Neural progenitor cell (in vitro differentiated cells): Measurements from ENCODE around the gene ZNF691. TPM values are rescaled to one million over a fixed set of nuclear protein-coding genes. Genes with fewer than 3 reads are reported as not detected.
A peak's percentile ranks its signal among the peaks of the same experiment; 100 is the strongest.

Experiments used
- DNase-seq: peaks from one replicate; pipeline ENCODE4 v3.0.0-alpha.2; 2016; ENCODE audit warnings: low spot score
- H2AFZ ChIP-seq: fragments of 200-600 bp; sonication (generic); replicated peaks from 2 replicates; pipeline ENCODE4 v1.6.1; 2016; ENCODE audit warnings: antibody characterized with exemption
- H3F3A ChIP-seq: fragments of 200-600 bp; sonication (generic); 2 replicates; pipeline ENCODE4 v1.6.1; 2016; ENCODE audit warnings: antibody characterized with exemption, low read depth
- H3K27ac ChIP-seq: fragments of 200-600 bp; sonication (generic); 2 replicates; pipeline ENCODE4 v1.5.1; 2016; ENCODE audit warnings: mild to moderate bottlenecking
- H3K27me3 ChIP-seq: fragments of 200-600 bp; sonication (generic); 2 replicates; pipeline ENCODE4 v1.6.1; 2016; ENCODE audit warnings: mild to moderate bottlenecking, moderate library complexity
- H3K36me3 ChIP-seq: fragments of 200-600 bp; sonication (generic); 2 replicates; pipeline ENCODE4 v1.5.1; 2016
- H3K4me1 ChIP-seq: fragments of 200-600 bp; sonication (generic); 2 replicates; pipeline ENCODE4 v1.6.1; 2016; ENCODE audit warnings: mixed run types
- H3K4me2 ChIP-seq: fragments of 200-600 bp; sonication (generic); 2 replicates; pipeline ENCODE4 v1.6.1; 2016
- H3K4me3 ChIP-seq: fragments of 200-600 bp; sonication (generic); 2 replicates; pipeline ENCODE4 v1.5.1; 2016
- H3K79me2 ChIP-seq: fragments of 200-600 bp; sonication (generic); 2 replicates; pipeline ENCODE4 v1.6.1; 2016; ENCODE audit warnings: low read depth
- H3K9ac ChIP-seq: fragments of 200-600 bp; sonication (generic); 2 replicates; pipeline ENCODE4 v1.6.1; 2016
- H3K9me3 ChIP-seq: fragments of 200-600 bp; sonication (generic); 2 replicates; pipeline ENCODE4 v1.5.1; 2016; ENCODE audit warnings: low read depth
- H4K20me1 ChIP-seq: fragments of 200-600 bp; sonication (generic); 2 replicates; pipeline ENCODE4 v1.6.1; 2016; ENCODE audit warnings: low read depth
- H3K27ac Mint-ChIP-seq: 3 replicates; pipeline ENCODE4 v1.8.0; 2021; ENCODE audit warnings: mixed read lengths
- H3K27me3 Mint-ChIP-seq: 2 replicates; pipeline ENCODE4 v1.8.0; 2022; ENCODE audit warnings: low read depth, mild to moderate bottlenecking, inconsistent platforms, moderate library complexity, mixed read lengths; ENCODE audit not compliant: insufficient read depth
- H3K36me3 Mint-ChIP-seq: 3 replicates; pipeline ENCODE4 v1.8.0; 2021; ENCODE audit warnings: mixed read lengths
- H3K4me1 Mint-ChIP-seq: 3 replicates; pipeline ENCODE4 v1.8.0; 2021; ENCODE audit warnings: mixed read lengths
- H3K4me3 Mint-ChIP-seq: 3 replicates; pipeline ENCODE4 v1.8.0; 2021; ENCODE audit warnings: mild to moderate bottlenecking, moderate library complexity, mixed read lengths
- H3K9me3 Mint-ChIP-seq: 3 replicates; pipeline ENCODE4 v1.8.0; 2020; ENCODE audit warnings: mixed read lengths
- EZH2 ChIP-seq: fragments of 200-600 bp; sonication (generic); IDR thresholded peaks from 2 replicates; pipeline ENCODE4 v1.6.1; 2017; ENCODE audit warnings: antibody characterized with exemption, mild to moderate bottlenecking, moderate library complexity
- EZH2phosphoT487 ChIP-seq: fragments of 200-600 bp; sonication (generic); IDR thresholded peaks from 2 replicates; pipeline ENCODE4 v1.6.1; 2017; ENCODE audit warnings: antibody characterized with exemption
- total RNA-seq: library from RNA; depleted of rRNA; stranded (reverse); fragments of >200 nt; gene quantifications from 2 replicates; pipeline ENCODE4 v1.2.3, GENCODE V29; 2015; ENCODE audit warnings: low replicate concordance
- TF ChIP-seq, protein P1 (sequence below): fragments of 200-600 bp; sonication (generic); IDR thresholded peaks from 2 replicates; pipeline ENCODE4 v1.5.1; 2017; ENCODE audit warnings: antibody characterized with exemption, mild to moderate bottlenecking

ZNF691 gene
- total RNA-seq, 1 donor from 2014 or later = 17.6 TPM

DNA sequence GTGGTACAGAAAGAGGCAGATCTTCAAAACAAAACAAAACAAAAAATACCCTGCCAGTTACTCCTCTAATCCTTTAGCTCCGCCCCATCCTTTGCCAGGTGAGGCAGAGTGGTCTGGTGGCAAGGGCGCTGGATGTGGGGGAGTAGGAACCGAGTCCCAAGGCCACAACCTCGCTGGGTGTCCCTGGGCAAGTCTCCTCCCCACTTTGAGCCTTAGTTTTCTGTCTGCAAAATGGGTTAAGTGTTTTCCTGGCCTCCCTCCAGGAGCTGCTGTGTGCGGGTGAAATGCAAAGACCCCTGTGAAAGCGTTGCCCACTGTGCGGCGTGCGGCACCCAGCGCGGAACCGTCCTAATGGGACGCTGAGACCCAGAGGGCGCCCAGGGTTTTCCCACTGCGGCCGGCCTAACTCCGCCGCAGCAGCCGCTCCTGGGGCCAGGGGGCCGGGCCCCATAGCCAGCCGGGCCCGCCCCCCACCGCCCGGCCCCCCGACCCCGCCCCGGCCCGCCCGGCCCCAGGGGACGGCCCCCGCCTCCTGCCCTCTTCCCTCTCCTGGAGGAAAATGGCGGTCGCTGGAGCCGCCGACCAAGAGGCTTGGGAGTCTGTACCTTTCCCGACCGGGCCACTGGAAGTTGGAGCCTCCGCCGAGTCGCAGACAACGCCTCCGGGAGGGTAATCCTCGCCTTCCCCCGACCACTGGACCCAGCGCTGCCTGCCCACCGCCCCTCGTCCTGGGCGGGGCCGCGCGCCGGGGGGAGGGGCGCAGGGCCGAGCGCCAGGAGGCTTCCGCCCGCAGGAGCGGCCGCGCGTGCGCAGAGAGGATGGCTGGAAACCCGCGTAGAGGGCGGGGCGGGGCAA, 29.6 kb upstream of the ZNF691 start, which contains the start of the genes ERMAP and SVBP:
Gene ERMAP, plus strand, starts transcription at position 538 of the 855 bp plus-strand sequence. CDS start 13,327 bp downstream, outside the sequence.
Gene SVBP, minus strand, starts transcription at position 813 of the 855 bp plus-strand sequence. CDS start 853 bp downstream, outside the sequence.
- peaks cover 6% of the 10 kb centered on the region for H3K36me3 Mint-ChIP-seq
- H3K9ac ChIP-seq = peak within 1 kb of the TSS; percentile 68
- peak within 1 kb of the TSS; percentile 70 for H3K4me3 ChIP-seq
- H3K4me1 ChIP-seq = peaks cover 26% of the 10 kb centered on the region
- no peaks in the 10 kb centered on the region for H3K9me3 ChIP-seq
- peaks cover 20% of the 10 kb centered on the region for H3K4me1 Mint-ChIP-seq
- H3K27me3 Mint-ChIP-seq = peaks cover 2% of the 10 kb centered on the region
- peak; percentile 97 for DNase-seq
- peaks cover 9% of the 10 kb centered on the region for H3K79me2 ChIP-seq
- peak within 1 kb of the TSS; percentile 79 for H3K4me2 ChIP-seq
- peak within 1 kb of the TSS; percentile 85 for H3K4me3 Mint-ChIP-seq
- TF ChIP-seq, protein P1, sequence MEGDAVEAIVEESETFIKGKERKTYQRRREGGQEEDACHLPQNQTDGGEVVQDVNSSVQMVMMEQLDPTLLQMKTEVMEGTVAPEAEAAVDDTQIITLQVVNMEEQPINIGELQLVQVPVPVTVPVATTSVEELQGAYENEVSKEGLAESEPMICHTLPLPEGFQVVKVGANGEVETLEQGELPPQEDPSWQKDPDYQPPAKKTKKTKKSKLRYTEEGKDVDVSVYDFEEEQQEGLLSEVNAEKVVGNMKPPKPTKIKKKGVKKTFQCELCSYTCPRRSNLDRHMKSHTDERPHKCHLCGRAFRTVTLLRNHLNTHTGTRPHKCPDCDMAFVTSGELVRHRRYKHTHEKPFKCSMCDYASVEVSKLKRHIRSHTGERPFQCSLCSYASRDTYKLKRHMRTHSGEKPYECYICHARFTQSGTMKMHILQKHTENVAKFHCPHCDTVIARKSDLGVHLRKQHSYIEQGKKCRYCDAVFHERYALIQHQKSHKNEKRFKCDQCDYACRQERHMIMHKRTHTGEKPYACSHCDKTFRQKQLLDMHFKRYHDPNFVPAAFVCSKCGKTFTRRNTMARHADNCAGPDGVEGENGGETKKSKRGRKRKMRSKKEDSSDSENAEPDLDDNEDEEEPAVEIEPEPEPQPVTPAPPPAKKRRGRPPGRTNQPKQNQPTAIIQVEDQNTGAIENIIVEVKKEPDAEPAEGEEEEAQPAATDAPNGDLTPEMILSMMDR = no peak
- TF ChIP-seq EZH2 = no peak
- no peak for TF ChIP-seq EZH2phosphoT487
- peak within 1 kb of the TSS; percentile 81 for H2AFZ ChIP-seq
- no peaks in the 10 kb centered on the region for H3K36me3 ChIP-seq
- no peaks in the 10 kb centered on the region for H3K9me3 Mint-ChIP-seq
- peaks cover 30% of the 10 kb centered on the region for H3F3A ChIP-seq
- H3K27ac Mint-ChIP-seq = peak within 1 kb of the TSS; percentile 21
- peak within 1 kb of the TSS; percentile 99 for H3K27ac ChIP-seq
- no peaks in the 10 kb centered on the region for H3K27me3 ChIP-seq
- no peaks in the 10 kb centered on the region for H4K20me1 ChIP-seq

DNA sequence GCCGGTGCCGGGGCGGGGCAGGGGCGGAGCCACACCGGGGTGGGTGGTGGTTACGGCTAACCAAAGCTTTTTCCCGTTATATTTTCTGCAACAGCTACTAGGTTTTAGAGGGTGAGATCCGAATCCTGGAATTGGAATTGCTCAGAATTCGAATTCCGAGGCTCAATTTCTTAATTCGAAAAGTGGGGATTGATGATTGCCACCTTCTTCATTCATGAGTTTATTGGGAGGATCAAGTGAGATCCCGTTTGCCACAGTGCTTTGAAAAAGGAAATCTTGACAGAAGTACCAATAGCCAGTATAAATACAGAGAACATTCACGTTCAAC, 29.0 kb upstream of the ZNF691 start:
- H3K9me3 Mint-ChIP-seq = no peaks in the 10 kb centered on the region
- peaks cover 2% of the 10 kb centered on the region for H3K27me3 Mint-ChIP-seq
- Histone ChIP-seq H3K4me3 (peak overlapping the region; percentile 70), H3K36me3 (no peaks in the 10 kb centered on the region), H3K4me1 (peaks cover 26% of the 10 kb centered on the region), H3F3A (peaks cover 30% of the 10 kb centered on the region), H3K4me2 (peak overlapping the region; percentile 79), H4K20me1 (no peaks in the 10 kb centered on the region), H3K79me2 (peaks cover 9% of the 10 kb centered on the region), H3K27ac (no peak overlapping the region), H3K9me3 (no peaks in the 10 kb centered on the region), H2AFZ (peak overlapping the region; percentile 81), H3K9ac (no peak overlapping the region), H3K27me3 (no peaks in the 10 kb centered on the region)
- H3K4me1 Mint-ChIP-seq = peaks cover 20% of the 10 kb centered on the region
- H3K4me3 Mint-ChIP-seq = peak overlapping the region; percentile 85
- no peak for TF ChIP-seq EZH2phosphoT487
- TF ChIP-seq EZH2 = no peak
- TF ChIP-seq, protein P1 = no peak
- DNase-seq = no peak
- H3K27ac Mint-ChIP-seq = no peak overlapping the region
- peaks cover 6% of the 10 kb centered on the region for H3K36me3 Mint-ChIP-seq

DNA sequence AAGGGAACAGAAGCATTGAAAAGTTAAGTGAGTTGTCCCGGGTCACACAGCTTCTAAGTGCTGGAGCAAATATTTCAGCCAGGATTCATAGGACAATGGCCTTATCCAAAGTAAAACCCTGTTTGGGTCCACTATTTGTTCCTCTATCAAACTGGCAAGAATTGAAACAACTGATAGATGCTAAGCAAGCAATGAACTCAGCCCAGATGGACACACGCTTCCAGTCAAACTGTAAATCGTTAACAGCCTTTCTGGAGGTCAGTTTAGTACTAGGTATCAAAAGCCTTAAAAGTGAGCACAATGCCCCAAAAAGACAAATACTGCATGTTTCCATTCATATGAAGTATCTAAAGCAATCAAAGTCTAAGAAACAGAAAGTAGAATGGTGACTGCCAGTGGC, 28.4 kb upstream of the ZNF691 start:
- Mint-ChIP-seq H3K36me3 (peaks cover 5% of the 10 kb centered on the region), H3K9me3 (no peaks in the 10 kb centered on the region), H3K4me3 (peak overlapping the region; percentile 55), H3K27ac (no peak overlapping the region), H3K27me3 (peaks cover 2% of the 10 kb centered on the region), H3K4me1 (peaks cover 25% of the 10 kb centered on the region)
- Histone ChIP-seq H3K9me3 (no peaks in the 10 kb centered on the region), H3K4me3 (no peak overlapping the region), H4K20me1 (no peaks in the 10 kb centered on the region), H2AFZ (no peak overlapping the region), H3K4me1 (peaks cover 26% of the 10 kb centered on the region), H3K27me3 (no peaks in the 10 kb centered on the region), H3K36me3 (no peaks in the 10 kb centered on the region), H3K4me2 (peak overlapping the region; percentile 79), H3F3A (peaks cover 34% of the 10 kb centered on the region), H3K9ac (no peak overlapping the region), H3K79me2 (peaks cover 9% of the 10 kb centered on the region), H3K27ac (no peak overlapping the region)
- no peak for DNase-seq
- TF ChIP-seq EZH2 (no peak), EZH2phosphoT487 (no peak)
- TF ChIP-seq, protein P1 = no peak
